ENCODE data around the gene FGFR4. TPM values are rescaled to one million over a fixed set of nuclear protein-coding genes. Genes with fewer than 3 reads are reported as not detected.

The FGFR4 gene
- total RNA-seq, 1 donor from 2014 or later, result 0.93 TPM

- TF ChIP-seq CTCF (IDR thresholded peaks at IDR 0.05; ENCODE audit: borderline replicate concordance), result no peak
- intact Hi-C loops (cut with micrococcal nuclease), result no loop called here
- no peaks in the 10 kb centered on the region for H3K36me3 ChIP-seq
Measured at GRCh38 chr5:177126771-177127170, 40.1 kb downstream of the FGFR4 start.

GRCh38 chr5:177128551-177128981 is 41.9 kb downstream of the FGFR4 start:
- Histone ChIP-seq H3K27ac (replicated peaks) (peak overlapping the region; percentile 33), H3K36me3 (no peaks in the 10 kb centered on the region), H3K4me1 (peaks cover 8% of the 10 kb centered on the region), H3K9me3 (replicated peaks) (no peaks in the 10 kb centered on the region), H3K4me3 (no peak overlapping the region), H3K27me3 (ENCODE audit: low read depth) (no peaks in the 10 kb centered on the region)
- intact Hi-C loops (cut with micrococcal nuclease), result no loop called here
- no peak for TF ChIP-seq CTCF (IDR thresholded peaks at IDR 0.05; ENCODE audit: borderline replicate concordance)
- DNase-seq, result no peak

More at GRCh38 chr5:177126771-177127170, 40.1 kb downstream of the FGFR4 start:
- Histone ChIP-seq H3K4me3 (no peak overlapping the region), H3K4me1 (no peaks in the 10 kb centered on the region), H3K27me3 (ENCODE audit: low read depth) (no peaks in the 10 kb centered on the region), H3K9me3 (replicated peaks) (no peaks in the 10 kb centered on the region), H3K27ac (replicated peaks) (no peak overlapping the region)
- DNase-seq, result no peak

- H3K27ac ChIP-seq (replicated peaks), result no peak overlapping the region
- no peak for TF ChIP-seq CTCF (IDR thresholded peaks at IDR 0.05; ENCODE audit: borderline replicate concordance)
Measured at GRCh38 chr5:177130211-177131018, 43.7 kb downstream of the FGFR4 start.

GRCh38 chr5:177131019-177131320 is 44.3 kb downstream of the FGFR4 start:
- intact Hi-C loops (cut with micrococcal nuclease), result no loop called here
- no peak for TF ChIP-seq CTCF (IDR thresholded peaks at IDR 0.05; ENCODE audit: borderline replicate concordance)
- peaks cover 10% of the 10 kb centered on the region for H3K36me3 ChIP-seq
- H3K4me1 ChIP-seq, result peaks cover 31% of the 10 kb centered on the region
- no peak overlapping the region for H3K27ac ChIP-seq (replicated peaks)
- no peak for DNase-seq
- no peak overlapping the region for H3K4me3 ChIP-seq
- H3K9me3 ChIP-seq (replicated peaks), result no peaks in the 10 kb centered on the region
- H3K27me3 ChIP-seq (ENCODE audit: low read depth), result no peaks in the 10 kb centered on the region

More at GRCh38 chr5:177130211-177131018, 43.7 kb downstream of the FGFR4 start:
- intact Hi-C loops (cut with micrococcal nuclease), result no loop called here
- Histone ChIP-seq H3K4me3 (no peak overlapping the region), H3K4me1 (peaks cover 25% of the 10 kb centered on the region), H3K36me3 (peaks cover 4% of the 10 kb centered on the region), H3K27me3 (ENCODE audit: low read depth) (no peaks in the 10 kb centered on the region), H3K9me3 (replicated peaks) (no peaks in the 10 kb centered on the region)
- no peak for DNase-seq

- DNase-seq, result peak; percentile 21
- Histone ChIP-seq H3K4me3 (peak overlapping the region; percentile 74), H3K36me3 (peaks cover 14% of the 10 kb centered on the region), H3K9me3 (replicated peaks) (no peaks in the 10 kb centered on the region), H3K27ac (replicated peaks) (peak overlapping the region; percentile 94), H3K27me3 (ENCODE audit: low read depth) (no peaks in the 10 kb centered on the region), H3K4me1 (peaks cover 37% of the 10 kb centered on the region)
- no peak for TF ChIP-seq CTCF (IDR thresholded peaks at IDR 0.05; ENCODE audit: borderline replicate concordance)
- intact Hi-C loops (cut with micrococcal nuclease), result no loop called here
Measured at GRCh38 chr5:177131352-177132135, 44.8 kb downstream of the FGFR4 start.
